ENCODE results near the gene SLC38A2. TPM values are rescaled to one million over a fixed set of nuclear protein-coding genes. Genes with fewer than 3 reads are reported as not detected.

The SLC38A2 gene
- total RNA-seq, 4 donors from 2014 or later = 379 to 669 (median 479) TPM

GRCh38 chr12:46396826-46397225 lies 24.3 kb upstream of the SLC38A2 start:
- TF ChIP-seq CTCF (IDR thresholded peaks at IDR 0.05) = no peak
- no peak for DNase-seq (ENCODE audit: low spot score)
- ATAC-seq (ENCODE audit: low FRiP score) = no peak

- TF ChIP-seq CTCF (IDR thresholded peaks at IDR 0.05) = no peak
- no peak for ATAC-seq (ENCODE audit: low FRiP score)
- DNase-seq (ENCODE audit: low spot score) = no peak
Measured at GRCh38 chr12:46395388-46395787, 22.8 kb upstream of the SLC38A2 start.

GRCh38 chr12:46391630-46392029 lies 19.1 kb upstream of the SLC38A2 start:
- DNase-seq (ENCODE audit: low spot score) = no peak
- no peak for ATAC-seq (ENCODE audit: low FRiP score)
- TF ChIP-seq CTCF (IDR thresholded peaks at IDR 0.05) = no peak

- ATAC-seq (ENCODE audit: low FRiP score) (no peak), DNase-seq (ENCODE audit: low spot score) (no peak)
- no peak for TF ChIP-seq CTCF (IDR thresholded peaks at IDR 0.05)
Measured at GRCh38 chr12:46390881-46391280, 18.3 kb upstream of the SLC38A2 start.

GRCh38 chr12:46390304-46390703 lies 17.7 kb upstream of the SLC38A2 start:
- no peak for ATAC-seq (ENCODE audit: low FRiP score)
- no peak for DNase-seq (ENCODE audit: low spot score)
- no peak for TF ChIP-seq CTCF (IDR thresholded peaks at IDR 0.05)

- DNase-seq (ENCODE audit: low spot score) = no peak
- no peak for TF ChIP-seq CTCF (IDR thresholded peaks at IDR 0.05)
- ATAC-seq (ENCODE audit: low FRiP score) = peak; percentile 26
Measured at GRCh38 chr12:46389031-46389616, 16.6 kb upstream of the SLC38A2 start.

GRCh38 chr12:46388427-46389021 lies 16.0 kb upstream of the SLC38A2 start:
- DNase-seq (ENCODE audit: low spot score) = no peak
- no peak for TF ChIP-seq CTCF (IDR thresholded peaks at IDR 0.05)
- ATAC-seq (ENCODE audit: low FRiP score) = no peak

Measured in omental fat pad (tissue), 4 donors.